GM12878 (cell line): ENCODE results near the gene HECTD2. TPM values are rescaled to one million over a fixed set of nuclear protein-coding genes. Genes with fewer than 3 reads are reported as not detected.

Source experiments
- ATAC-seq: fragments of 200-7000 bp; cut with Tn5 transposase; 3 replicates; pipeline ENCODE4 v1.9.1; 2020; ENCODE audit warnings: mild to moderate bottlenecking, moderate library complexity
- BruUV-seq: library from RNA; stranded (reverse); fragments of 400-500 nt; replicated peaks from 2 replicates; lab custom pipeline; 2021; lab: Mats Ljungman, UMichigan
- CTCF ChIA-PET: fragments of 300-600 bp; sonication (Branson Sonifier 250); formaldehyde crosslinking; extraction: SDS; loops from one replicate; lab custom pipeline; 2021; ENCODE audit warnings: inconsistent platforms; lab: Yijun Ruan, JAX
- POLR2A ChIA-PET: fragments of 350-600 bp; formaldehyde crosslinking; extraction: SDS; loops from one replicate; lab custom pipeline; 2021; ENCODE audit warnings: inconsistent platforms; lab: Charles Lee
- RAD21 ChIA-PET: fragments of 300-600 bp; sonication (Branson Sonifier 250); formaldehyde crosslinking; loops from one replicate; lab custom pipeline; 2023; ENCODE audit warnings: antibody characterized with exemption; ENCODE audit not compliant: unreplicated experiment; lab: Charles Lee
- SMC1A ChIA-PET: fragments of 300-600 bp; sonication (Branson Sonifier 250); formaldehyde crosslinking; loops from one replicate; lab custom pipeline; 2023; ENCODE audit not compliant: unreplicated experiment, uncharacterized antibody; lab: Charles Lee
- DNase-seq: peaks from one replicate; pipeline ENCODE4 v3.0.0-alpha.2; 2011; ENCODE audit warnings: low read depth, low spot score
- FAIRE-seq: peaks from 3 replicates; lab custom pipeline; 2011; peaks lifted over from hg19 to GRCh38; lab: Jason Lieb, UNC
- H2AFZ ChIP-seq: 2 replicates; pipeline ENCODE4 v1.6.0; 2011; ENCODE audit warnings: low read depth, low read length, control low read depth; ENCODE audit not compliant: control insufficient read depth
- H3K27ac ChIP-seq: 2 replicates; pipeline ENCODE4 v1.5.1; 2011; ENCODE audit warnings: control low read depth; ENCODE audit not compliant: control insufficient read depth, insufficient read depth
- H3K27me3 ChIP-seq, 2 experiments: replicated peaks in 1 of 2; 2 replicates each; pipeline versions ENCODE4 v1.6.0 to v1.6.1; 2011; ENCODE audit warnings: low read length in 1 of 2; ENCODE audit not compliant: control insufficient read depth in 2 of 2, insufficient read depth in 2 of 2
- H3K36me3 ChIP-seq, 2 experiments: 2 replicates each; pipeline ENCODE4 v1.5.1; 2011; ENCODE audit warnings: low read length in 1 of 2; ENCODE audit not compliant: control insufficient read depth in 2 of 2, insufficient read depth in 2 of 2
- H3K4me1 ChIP-seq: 2 replicates; pipeline ENCODE4 v1.6.1; 2011; ENCODE audit warnings: mild to moderate bottlenecking, low read length, moderate library complexity, mixed read lengths; ENCODE audit not compliant: control insufficient read depth, insufficient read depth
- H3K4me2 ChIP-seq: 2 replicates; pipeline ENCODE4 v1.6.0; 2011; ENCODE audit warnings: control low read depth; ENCODE audit not compliant: control insufficient read depth, insufficient read depth
- H3K4me3 ChIP-seq: fragments of 200-600 bp; sonication (generic); 2 replicates; pipeline ENCODE4 v1.5.1; 2016
- H3K79me2 ChIP-seq: 2 replicates; pipeline ENCODE4 v1.6.0; 2011; ENCODE audit warnings: low read length; ENCODE audit not compliant: control insufficient read depth, insufficient read depth
- H3K9ac ChIP-seq: 2 replicates; pipeline ENCODE4 v1.8.0; 2011; ENCODE audit warnings: low read length, control low read depth, mixed read lengths; ENCODE audit not compliant: control insufficient read depth, insufficient read depth
- H3K9me3 ChIP-seq: replicated peaks from 3 replicates; pipeline ENCODE4 v1.5.1; 2011; ENCODE audit warnings: mild to moderate bottlenecking, low read length; ENCODE audit not compliant: control insufficient read depth, insufficient read depth
- H4K20me1 ChIP-seq: 2 replicates; pipeline ENCODE4 v1.6.0; 2011; ENCODE audit not compliant: control insufficient read depth, insufficient read depth
- BCL11A ChIP-seq: IDR thresholded peaks from 2 replicates; pipeline ENCODE4 v1.6.1; 2011; ENCODE audit warnings: low read depth, low read length
- CUX1 ChIP-seq: IDR thresholded peaks from 2 replicates; pipeline ENCODE4 v1.6.1; 2012; ENCODE audit warnings: improper control_type of control experiment, low read depth, low read length; ENCODE audit not compliant: insufficient replicate concordance
- GABPA ChIP-seq: IDR thresholded peaks from 2 replicates; pipeline ENCODE4 v1.6.1; 2014; ENCODE audit warnings: antibody characterized with exemption, low read depth, mild to moderate bottlenecking, inconsistent platforms
- PKNOX1 ChIP-seq: fragments of 450-650 bp; IDR thresholded peaks from 2 replicates; pipeline ENCODE4 v1.6.1; 2016; ENCODE audit warnings: mild to moderate bottlenecking
- TBL1XR1 ChIP-seq: IDR thresholded peaks from 2 replicates; pipeline ENCODE4 v1.6.1; 2012; ENCODE audit warnings: low read depth, low read length, improper control_type of control experiment
- USF1 ChIP-seq: IDR thresholded peaks from 2 replicates; pipeline ENCODE4 v1.6.1; 2011; ENCODE audit warnings: borderline replicate concordance, low read depth, mild to moderate bottlenecking, moderate library complexity, mixed read lengths, low read length; ENCODE audit not compliant: insufficient read depth; ENCODE audit errors: extremely low read length
- ZSCAN29 ChIP-seq: fragments of 450-650 bp; IDR thresholded peaks from 2 replicates; pipeline ENCODE4 v1.6.1; 2017; ENCODE audit warnings: mild to moderate bottlenecking, moderate library complexity
- ZZZ3 ChIP-seq: IDR thresholded peaks from 2 replicates; pipeline ENCODE4 v1.6.1; 2011; ENCODE audit warnings: low read depth; ENCODE audit not compliant: control insufficient read depth, insufficient read length
- in situ Hi-C: fragments of 300-500 bp; cut with MboI; formaldehyde crosslinking; loops from 9 replicates; pipeline ENCODE4 v1.14.3; 2018; ENCODE audit warnings: mixed read lengths
- intact Hi-C: fragments of 100-400 bp; cut with micrococcal nuclease; formaldehyde crosslinking; loops from one replicate; pipeline ENCODE4 v1.14.2; 2022; ENCODE audit not compliant: unreplicated experiment
- polyA plus RNA-seq, 11 experiments: library from polyadenylated mRNA; depleted of rRNA in 4 of 11; unstranded in 6 of 11; stranded (reverse) in 5 of 11; fragments of >200 nt; fragmentation: Nextera tagmentation in 4 of 11; fragmentation: Illumina TruSeq in 1 of 11; extraction: Ambion mirVana in 4 of 11; extraction: Trizol in 1 of 11; gene quantifications; 1 replicate in 1 of 11; 2 replicates in 10 of 11; pipeline versions ENCODE4 v1.2.1 to v1.2.3, GENCODE V29; 2011 to 2016; ENCODE audit warnings: inconsistent platforms in 2 of 11, missing spikeins in 2 of 11, low read depth in 1 of 11
- total RNA-seq, 4 experiments: library from RNA; depleted of rRNA in 3 of 4; stranded (reverse); fragments of >200 nt in 3 of 4; fragmentation: Illumina TruSeq in 1 of 4; extraction: Trizol in 1 of 4; gene quantifications; 2 replicates each; pipeline versions ENCODE4 v1.2.1 to v1.2.3, GENCODE V29; 2013 to 2021
- TF ChIP-seq, protein P1 (sequence below): fragments of 450-650 bp; IDR thresholded peaks from 2 replicates; pipeline ENCODE4 v1.6.1; 2017; ENCODE audit warnings: borderline replicate concordance
- TF ChIP-seq, protein P2 (sequence below): IDR thresholded peaks from 2 replicates; pipeline ENCODE4 v1.6.1; 2011; ENCODE audit warnings: low read depth, low read length, improper control_type of control experiment, borderline replicate concordance
- TF ChIP-seq, protein P3 (sequence below): fragments of 450-650 bp; IDR thresholded peaks from 2 replicates; pipeline ENCODE4 v1.6.1; 2018; ENCODE audit warnings: borderline replicate concordance, mild to moderate bottlenecking; ENCODE audit not compliant: partially characterized antibody

Gene HECTD2
- total and polyA plus RNA-seq, 10 of the 15 experiments (the other 5 are each of a cell fraction or from before 2014, with no cell fraction given), result 0.87 to 3.0 (median 1.7) TPM

- POLR2A ChIA-PET, result no interaction called here
- intact Hi-C loops, result loop anchor here (5.0 kb wide), 1 partner anchor 412 kb away; the partner anchor contains the start of gene FGFBP3
- Histone ChIP-seq H3K79me2 (no peaks in the 10 kb centered on the region), H3K4me1 (no peaks in the 10 kb centered on the region), H3K9me3 (no peaks in the 10 kb centered on the region), H3K36me3 (no peaks in the 10 kb centered on the region), H3K27ac (no peak overlapping the region), H2AFZ (no peak overlapping the region), H3K27me3 (no peaks in the 10 kb centered on the region), H3K4me3 (no peak overlapping the region), H3K4me2 (no peak overlapping the region), H3K9ac (no peak overlapping the region), H4K20me1 (no peaks in the 10 kb centered on the region)
- SMC1A ChIA-PET, result interaction anchor here (0.9 to 2.7 kb wide), 4 partner anchors 139 to 250 kb away, joined by 3 to 11 read pairs (median 4); no protein-coding TSS in a partner anchor
- FAIRE-seq (no peak), DNase-seq (no peak), ATAC-seq (no peak)
- BruUV-seq, result no TSS peak
- CTCF ChIA-PET, result interaction anchor here (0.9 to 5.9 kb wide), 4 partner anchors 57 to 305 kb away, joined by 3 to 65 read pairs (median 6); no protein-coding TSS in a partner anchor
- RAD21 ChIA-PET, result interaction anchor here (1.2 to 1.8 kb wide), 2 partner anchors 139 to 592 kb away, joined by 3 to 5 read pairs; no protein-coding TSS in a partner anchor
- in situ Hi-C loops, result no loop called here
- no peak for TF ChIP-seq CUX1
- TF ChIP-seq, protein P1, sequence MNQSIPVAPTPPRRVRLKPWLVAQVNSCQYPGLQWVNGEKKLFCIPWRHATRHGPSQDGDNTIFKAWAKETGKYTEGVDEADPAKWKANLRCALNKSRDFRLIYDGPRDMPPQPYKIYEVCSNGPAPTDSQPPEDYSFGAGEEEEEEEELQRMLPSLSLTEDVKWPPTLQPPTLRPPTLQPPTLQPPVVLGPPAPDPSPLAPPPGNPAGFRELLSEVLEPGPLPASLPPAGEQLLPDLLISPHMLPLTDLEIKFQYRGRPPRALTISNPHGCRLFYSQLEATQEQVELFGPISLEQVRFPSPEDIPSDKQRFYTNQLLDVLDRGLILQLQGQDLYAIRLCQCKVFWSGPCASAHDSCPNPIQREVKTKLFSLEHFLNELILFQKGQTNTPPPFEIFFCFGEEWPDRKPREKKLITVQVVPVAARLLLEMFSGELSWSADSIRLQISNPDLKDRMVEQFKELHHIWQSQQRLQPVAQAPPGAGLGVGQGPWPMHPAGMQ, result no peak
- TF ChIP-seq, protein P2, sequence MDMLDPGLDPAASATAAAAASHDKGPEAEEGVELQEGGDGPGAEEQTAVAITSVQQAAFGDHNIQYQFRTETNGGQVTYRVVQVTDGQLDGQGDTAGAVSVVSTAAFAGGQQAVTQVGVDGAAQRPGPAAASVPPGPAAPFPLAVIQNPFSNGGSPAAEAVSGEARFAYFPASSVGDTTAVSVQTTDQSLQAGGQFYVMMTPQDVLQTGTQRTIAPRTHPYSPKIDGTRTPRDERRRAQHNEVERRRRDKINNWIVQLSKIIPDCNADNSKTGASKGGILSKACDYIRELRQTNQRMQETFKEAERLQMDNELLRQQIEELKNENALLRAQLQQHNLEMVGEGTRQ, result no peak
- no peak for TF ChIP-seq ZZZ3
- TF ChIP-seq, protein P3, sequence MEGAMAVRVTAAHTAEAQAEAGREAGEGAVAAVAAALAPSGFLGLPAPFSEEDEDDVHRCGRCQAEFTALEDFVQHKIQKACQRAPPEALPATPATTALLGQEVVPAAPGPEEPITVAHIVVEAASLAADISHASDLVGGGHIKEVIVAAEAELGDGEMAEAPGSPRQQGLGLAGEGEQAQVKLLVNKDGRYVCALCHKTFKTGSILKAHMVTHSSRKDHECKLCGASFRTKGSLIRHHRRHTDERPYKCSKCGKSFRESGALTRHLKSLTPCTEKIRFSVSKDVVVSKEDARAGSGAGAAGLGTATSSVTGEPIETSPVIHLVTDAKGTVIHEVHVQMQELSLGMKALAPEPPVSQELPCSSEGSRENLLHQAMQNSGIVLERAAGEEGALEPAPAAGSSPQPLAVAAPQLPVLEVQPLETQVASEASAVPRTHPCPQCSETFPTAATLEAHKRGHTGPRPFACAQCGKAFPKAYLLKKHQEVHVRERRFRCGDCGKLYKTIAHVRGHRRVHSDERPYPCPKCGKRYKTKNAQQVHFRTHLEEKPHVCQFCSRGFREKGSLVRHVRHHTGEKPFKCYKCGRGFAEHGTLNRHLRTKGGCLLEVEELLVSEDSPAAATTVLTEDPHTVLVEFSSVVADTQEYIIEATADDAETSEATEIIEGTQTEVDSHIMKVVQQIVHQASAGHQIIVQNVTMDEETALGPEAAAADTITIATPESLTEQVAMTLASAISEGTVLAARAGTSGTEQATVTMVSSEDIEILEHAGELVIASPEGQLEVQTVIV, result no peak
- no peak for TF ChIP-seq GABPA
- TF ChIP-seq PKNOX1, result no peak
- no peak for TF ChIP-seq USF1
- TF ChIP-seq ZSCAN29, result no peak
- TF ChIP-seq TBL1XR1, result no peak
- TF ChIP-seq BCL11A, result no peak
These were observed 85.3 kb downstream of the HECTD2 start for GRCh38 chr10:91495402-91495801.
